Choroid plexus epithelial cell (primary cell): Measurements from ENCODE around the gene ANTXRL.
"Not testable (repeated sequence)": the region's sequence is repeated elsewhere in the genome, so short reads cannot be mapped to it uniquely, and the experiment has no call there.

Source experiments
- DNase-seq: peaks from one replicate; pipeline ENCODE4 v3.0.0-alpha.2; 2010; ENCODE audit warnings: low read depth
- H3K4me3 ChIP-seq: 2 replicates; pipeline ENCODE4 v1.5.1; 2011; ENCODE audit warnings: low read depth, mild to moderate bottlenecking, control low read depth, low read length, moderate library complexity
- TF ChIP-seq, protein P1 (sequence below): conservative IDR thresholded peaks from 2 replicates; pipeline ENCODE4 v1.5.1; 2011; ENCODE audit warnings: low read depth, mild to moderate bottlenecking, control low read depth, inconsistent platforms, low read length, moderate library complexity

ANTXRL gene

DNA sequence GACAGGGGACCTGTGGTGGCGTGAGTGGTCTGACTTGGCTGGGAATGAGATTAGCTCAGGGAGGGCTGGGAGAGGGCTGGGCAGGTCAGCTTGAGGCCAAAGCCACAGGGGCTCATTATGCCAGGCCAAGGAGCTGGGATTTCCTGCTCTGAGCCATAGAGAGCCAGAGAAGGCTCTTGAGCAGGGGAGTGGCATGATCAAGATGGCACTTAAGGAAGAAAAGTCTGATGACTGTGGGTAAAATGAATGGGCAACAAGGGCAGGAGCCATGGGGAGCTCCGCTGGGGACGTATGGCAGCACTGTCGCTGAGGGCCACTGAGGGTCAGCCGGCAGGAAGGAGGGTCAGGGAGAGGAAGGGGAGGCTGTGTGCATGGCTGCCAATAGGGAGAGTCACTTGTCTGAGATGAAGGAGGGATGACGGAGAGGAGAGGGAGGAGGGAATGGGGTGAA is 5.8 kb downstream of the ANTXRL start:
- no peak overlapping the region for H3K4me3 ChIP-seq
- TF ChIP-seq, protein P1, sequence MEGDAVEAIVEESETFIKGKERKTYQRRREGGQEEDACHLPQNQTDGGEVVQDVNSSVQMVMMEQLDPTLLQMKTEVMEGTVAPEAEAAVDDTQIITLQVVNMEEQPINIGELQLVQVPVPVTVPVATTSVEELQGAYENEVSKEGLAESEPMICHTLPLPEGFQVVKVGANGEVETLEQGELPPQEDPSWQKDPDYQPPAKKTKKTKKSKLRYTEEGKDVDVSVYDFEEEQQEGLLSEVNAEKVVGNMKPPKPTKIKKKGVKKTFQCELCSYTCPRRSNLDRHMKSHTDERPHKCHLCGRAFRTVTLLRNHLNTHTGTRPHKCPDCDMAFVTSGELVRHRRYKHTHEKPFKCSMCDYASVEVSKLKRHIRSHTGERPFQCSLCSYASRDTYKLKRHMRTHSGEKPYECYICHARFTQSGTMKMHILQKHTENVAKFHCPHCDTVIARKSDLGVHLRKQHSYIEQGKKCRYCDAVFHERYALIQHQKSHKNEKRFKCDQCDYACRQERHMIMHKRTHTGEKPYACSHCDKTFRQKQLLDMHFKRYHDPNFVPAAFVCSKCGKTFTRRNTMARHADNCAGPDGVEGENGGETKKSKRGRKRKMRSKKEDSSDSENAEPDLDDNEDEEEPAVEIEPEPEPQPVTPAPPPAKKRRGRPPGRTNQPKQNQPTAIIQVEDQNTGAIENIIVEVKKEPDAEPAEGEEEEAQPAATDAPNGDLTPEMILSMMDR: no peak
- DNase-seq: no peak

DNA sequence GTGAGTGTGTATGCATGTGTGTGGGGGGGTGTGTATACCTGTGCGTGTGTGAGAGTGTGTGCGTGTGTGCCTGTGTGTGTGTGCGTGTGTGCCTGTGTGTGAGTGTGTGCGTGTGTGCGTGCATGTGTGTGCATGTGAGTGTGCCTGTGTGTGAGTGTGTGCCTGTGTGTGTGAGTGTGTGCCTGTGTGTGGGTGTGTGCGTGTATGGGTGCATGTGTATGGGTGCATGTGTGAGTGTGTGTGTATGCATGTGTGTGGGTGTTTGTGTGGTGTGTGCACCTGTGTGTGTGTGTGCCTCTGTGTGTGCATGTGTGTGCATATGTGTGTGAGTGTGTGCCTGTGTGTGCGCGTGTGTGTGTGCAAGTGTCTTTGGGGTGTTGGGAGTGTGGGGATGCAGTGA is 6.4 kb downstream of the ANTXRL start:
- DNase-seq: no peak
- H3K4me3 ChIP-seq: no peak overlapping the region
- TF ChIP-seq, protein P1: no peak

DNA sequence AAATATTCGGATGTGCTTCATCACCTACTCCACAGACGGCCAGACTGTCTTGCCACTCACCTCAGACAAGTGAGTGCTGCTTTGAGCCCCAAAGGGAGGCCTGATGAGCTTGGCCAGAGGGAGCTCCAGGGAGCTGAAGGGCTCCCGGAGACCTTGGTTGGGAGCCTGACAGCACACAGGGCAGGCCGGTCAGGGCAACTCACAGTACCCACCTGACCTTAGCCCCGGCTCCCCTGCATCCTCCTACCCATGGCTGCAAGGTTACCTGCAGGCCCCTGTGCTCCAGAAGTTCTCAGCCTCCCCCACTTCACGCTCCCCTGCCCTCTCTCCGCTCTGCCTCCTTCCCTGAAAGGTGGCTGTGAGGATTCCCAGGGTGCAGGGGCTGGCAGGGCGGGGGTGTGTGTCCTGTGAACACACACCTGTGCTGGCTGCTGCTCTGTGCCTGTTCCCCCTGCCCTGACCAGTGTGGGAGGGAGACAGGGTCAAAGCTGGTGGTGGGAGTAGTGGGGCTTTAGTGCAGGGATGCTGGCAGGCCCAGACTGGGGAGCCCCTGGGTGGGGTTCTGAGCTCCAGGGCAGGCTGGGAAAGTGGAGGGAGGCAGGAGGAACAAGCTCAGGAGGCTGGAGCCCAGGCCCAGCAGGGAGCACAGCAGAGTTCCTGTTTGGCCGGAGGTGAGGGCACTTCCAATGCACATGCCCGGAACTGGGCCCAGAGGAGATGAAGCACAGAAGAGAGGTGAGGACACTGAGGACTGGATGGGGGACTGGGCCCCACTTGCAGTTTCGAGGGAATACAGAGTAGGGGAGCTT is 7.2 kb downstream of the ANTXRL start:
- TF ChIP-seq, protein P1: peak; percentile 54
- no peak overlapping the region for H3K4me3 ChIP-seq
- DNase-seq: peak; percentile 57

DNA sequence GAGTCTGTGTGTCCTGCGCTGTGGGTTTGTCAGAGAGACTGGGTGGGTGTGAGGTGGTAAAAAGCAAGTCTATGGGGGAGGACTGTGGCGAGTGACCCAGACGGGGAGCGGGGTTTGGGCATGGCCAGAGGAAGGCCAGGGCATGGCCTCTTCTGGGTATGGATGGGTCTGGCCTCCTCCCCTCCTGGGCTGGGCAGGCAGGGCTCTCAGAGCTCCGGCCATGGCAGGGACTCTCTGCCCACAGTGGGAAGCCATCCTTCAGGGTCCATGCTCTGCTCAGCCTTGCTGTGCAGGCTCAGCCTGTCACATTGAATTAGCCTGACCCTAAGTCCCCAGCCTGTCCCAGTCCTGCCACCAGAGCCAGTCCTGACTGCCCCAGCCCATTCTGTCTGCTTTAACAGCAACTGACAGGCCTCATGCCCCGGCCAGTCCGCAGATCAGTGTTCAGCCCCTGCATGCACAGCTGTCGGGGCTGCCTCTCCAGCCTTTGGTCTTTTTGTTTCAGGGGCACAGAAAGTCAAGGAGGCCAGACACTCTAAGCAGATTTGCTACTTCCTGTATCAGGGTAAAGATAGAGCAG is 7.9 kb downstream of the ANTXRL start:
- H3K4me3 ChIP-seq: no peak overlapping the region
- TF ChIP-seq, protein P1: no peak
- DNase-seq: no peak

DNA sequence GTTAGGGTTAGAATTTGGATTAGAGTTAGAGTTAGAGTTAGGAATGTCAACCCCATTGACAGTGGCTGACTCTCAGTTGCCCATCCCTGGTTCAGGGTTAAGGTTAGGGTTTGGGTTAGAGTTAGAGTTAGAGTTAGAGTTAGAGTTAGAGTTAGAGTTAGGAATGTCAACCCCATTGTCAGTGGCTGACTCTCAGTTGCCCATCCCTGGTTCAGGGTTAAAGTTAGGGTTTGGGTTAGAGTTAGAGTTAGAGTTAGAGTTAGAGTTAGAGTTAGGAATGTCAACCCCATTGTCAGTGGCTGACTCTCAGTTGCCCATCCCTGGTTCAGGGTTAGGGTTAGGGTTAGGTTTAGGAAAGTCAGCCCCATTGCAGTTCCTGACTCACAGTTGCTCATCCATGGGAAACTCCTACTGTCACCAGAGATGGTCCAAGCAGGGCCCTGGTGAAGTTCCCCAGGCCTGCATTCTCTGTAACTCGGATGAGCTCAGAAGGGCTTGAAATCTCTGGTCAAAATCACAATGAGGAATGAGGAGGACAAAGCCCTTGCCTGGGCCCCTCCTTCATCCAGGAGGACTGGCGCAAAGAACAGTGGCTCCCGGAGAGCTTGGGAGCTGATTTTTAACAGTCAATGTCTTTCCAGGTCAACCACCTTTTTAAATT is 8.7 kb downstream of the ANTXRL start:
- not testable (repeated sequence) for H3K4me3 ChIP-seq, DNase-seq

DNA sequence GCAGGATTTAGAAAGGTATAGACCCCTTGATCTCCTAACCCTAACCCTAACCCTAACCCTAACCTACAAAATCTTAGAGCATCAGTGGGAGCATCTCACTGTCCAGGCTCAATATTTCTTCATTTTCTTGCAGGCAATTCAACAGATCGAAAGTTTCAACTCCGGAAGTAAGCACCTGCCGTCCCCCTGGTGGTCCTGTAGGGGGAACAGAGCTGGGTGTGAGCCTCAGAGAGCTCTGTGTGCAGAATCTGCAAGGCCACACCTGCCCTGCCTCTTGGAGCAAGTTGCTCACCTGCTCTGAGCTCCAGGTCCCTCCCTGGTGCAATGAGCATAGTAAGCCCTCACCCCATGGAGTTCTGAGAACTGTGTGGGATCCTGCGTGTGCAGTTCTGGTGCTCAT is 9.3 kb downstream of the ANTXRL start:
- H3K4me3 ChIP-seq, DNase-seq: not testable (repeated sequence)

DNA sequence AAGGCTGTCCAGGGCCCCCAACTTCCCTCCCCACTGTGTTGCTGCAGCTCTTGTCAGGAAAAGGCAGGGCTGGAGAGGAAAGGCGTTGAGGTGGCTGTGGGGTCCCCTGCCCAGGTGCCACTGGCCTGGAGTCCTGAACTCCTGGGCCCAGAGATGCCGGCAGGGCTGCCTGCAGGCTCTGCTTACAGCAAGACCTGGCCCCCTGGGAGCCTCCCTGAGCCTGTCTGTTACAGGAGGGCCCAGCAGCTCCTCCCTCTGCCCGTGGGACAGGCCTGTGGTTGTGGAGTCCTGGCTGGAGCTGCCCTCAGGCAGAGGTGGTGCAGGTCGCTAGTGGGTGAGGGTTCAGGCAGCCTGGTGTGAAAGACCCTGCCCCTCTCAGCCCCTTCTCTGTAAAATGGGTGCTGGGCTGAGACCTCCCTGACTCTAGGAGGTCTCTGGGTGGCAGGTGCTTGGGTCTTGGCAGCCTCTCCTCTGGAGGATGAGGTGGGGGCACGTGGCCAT is 9.9 kb downstream of the ANTXRL start:
- no peak for DNase-seq
- TF ChIP-seq, protein P1: no peak
- H3K4me3 ChIP-seq: no peak overlapping the region
